ENCODE data around the gene PCOLCE2.

Gene PCOLCE2

DNA sequence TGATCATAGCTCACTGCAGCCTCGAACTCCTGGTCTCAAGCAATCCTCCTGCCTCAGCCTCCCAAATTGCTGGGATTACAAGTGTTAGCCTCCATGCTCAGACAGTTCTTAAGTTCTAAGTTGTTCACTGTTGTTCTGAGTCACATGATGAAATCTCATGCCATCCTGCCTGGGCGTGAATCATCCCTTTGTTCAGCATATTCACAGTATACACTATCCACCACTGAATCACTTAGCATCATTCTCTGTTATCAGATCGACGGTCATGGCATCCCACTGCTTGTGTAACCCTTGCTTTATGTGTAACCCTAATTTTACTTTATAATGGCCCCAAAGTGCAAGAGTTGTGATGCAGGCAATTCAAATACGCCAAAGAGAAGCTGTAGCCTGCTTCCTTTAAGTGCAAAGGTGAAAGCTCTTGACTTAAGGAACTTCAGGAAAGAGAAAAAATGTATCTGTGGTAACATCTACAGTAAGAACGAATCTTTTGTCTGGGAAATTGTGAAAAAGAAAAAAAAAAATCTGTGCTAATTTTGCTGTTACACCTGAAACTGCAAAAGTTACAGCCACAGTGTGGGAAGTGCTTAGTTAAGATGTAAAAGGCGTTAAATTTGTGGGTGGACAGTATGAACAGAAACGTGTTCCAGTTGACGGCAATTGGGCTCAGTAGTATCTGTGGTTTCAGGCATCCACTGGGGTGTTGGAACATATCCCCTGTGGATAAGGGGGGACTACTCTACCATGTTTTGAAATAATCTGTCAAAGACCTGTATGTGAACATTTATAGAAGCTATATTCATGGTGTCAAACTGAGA lies 80.6 kb downstream of the PCOLCE2 start:
- no peak for DNase-seq (ENCODE audit: low spot score)

- no peak for DNase-seq (ENCODE audit: low spot score)
Measured at GRCh38 chr3:142802891-142803290, 86.0 kb downstream of the PCOLCE2 start.

DNA sequence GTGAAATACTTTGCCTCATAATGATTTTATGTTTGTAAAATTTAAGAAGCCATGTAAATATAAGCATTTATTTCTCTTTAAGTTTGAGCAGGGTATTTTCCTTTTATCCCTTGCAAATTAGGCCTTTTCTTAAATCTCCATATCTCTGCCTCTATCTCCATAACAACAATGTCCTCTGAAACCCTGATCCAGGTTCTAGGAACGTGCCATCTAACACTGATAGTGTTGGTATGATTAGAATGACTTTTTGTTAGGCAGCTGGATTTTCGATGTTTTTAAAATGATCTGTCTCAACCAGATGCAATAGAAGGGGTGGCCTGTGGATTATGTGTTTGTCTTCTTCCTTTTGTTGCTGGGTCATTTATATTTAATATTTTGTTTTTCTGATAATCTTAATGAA lies 87.1 kb downstream of the PCOLCE2 start:
- no peak for DNase-seq (ENCODE audit: low spot score)

- no peak for DNase-seq (ENCODE audit: low spot score)
Measured at GRCh38 chr3:142796823-142797222, 92.1 kb downstream of the PCOLCE2 start.

- DNase-seq (ENCODE audit: low spot score), result no peak
Measured at GRCh38 chr3:142795332-142795731, 93.6 kb downstream of the PCOLCE2 start.

GRCh38 chr3:142794508-142794907 lies 94.4 kb downstream of the PCOLCE2 start:
- DNase-seq (ENCODE audit: low spot score), result no peak

DNA sequence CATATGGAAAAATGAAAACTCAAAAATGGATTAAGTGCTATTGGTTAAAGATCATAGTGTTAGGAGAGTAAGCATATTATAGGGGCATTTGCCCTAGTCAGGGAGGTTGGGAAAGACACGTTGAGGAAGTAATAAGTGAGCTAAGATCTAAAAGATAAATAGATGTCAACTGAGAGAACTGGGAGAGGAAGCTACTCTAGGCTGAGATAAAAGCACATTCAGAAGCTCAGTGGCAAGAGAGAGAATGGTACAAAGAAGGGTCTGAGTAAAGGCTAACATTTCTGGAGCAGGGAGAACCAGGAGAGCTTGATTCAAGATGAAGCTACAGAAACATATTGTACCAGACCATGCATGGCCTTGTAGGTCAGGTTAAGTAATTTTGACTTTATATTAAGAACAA lies 101.2 kb downstream of the PCOLCE2 start:
- no peak for DNase-seq (ENCODE audit: low spot score)

- no peak for DNase-seq (ENCODE audit: low spot score)
Measured at GRCh38 chr3:142785996-142786395, 102.9 kb downstream of the PCOLCE2 start.

- no peak for DNase-seq (ENCODE audit: low spot score)
Measured at GRCh38 chr3:142784228-142784627, 104.7 kb downstream of the PCOLCE2 start.

- DNase-seq (ENCODE audit: low spot score), result no peak
Measured at GRCh38 chr3:142782616-142783015, 106.3 kb downstream of the PCOLCE2 start.

DNA sequence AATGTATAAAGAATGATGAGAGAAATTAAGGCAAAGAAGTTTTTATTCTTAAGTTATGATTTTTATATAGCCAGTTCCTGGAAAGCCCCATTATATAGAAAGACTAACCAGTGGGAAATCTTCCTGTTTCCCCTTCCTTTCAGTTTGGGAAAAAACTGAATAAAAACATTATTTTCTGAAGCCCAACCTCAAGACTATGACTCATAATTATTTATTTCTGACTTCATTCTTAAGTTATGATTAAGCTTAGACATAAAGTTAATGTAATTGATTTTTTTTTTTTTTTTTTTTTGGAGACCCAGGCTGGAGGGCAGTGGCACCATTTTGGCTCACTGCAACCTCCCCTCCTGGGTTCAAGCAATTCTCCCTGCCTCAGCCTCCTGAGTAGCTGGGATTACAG lies 109.3 kb downstream of the PCOLCE2 start:
- no peak for DNase-seq (ENCODE audit: low spot score)

DNA sequence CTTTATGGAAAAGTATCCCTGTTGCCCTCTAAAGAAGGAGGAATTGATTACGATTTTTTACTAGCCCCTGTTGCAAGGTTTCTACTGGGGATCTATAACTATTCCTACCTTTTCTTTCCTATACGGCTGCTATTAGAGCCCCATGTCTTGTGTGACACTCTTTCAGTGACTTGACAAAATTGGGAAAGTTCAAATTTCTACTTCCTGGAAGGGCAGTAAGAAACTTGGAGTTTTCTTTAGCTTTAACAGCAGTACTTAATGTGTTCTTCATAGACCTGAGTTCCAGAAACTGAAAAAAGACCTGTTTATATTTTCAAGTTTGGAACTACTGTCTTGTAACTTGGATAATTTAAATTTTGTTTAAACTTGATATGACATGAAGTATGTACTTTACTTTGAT lies 110.3 kb downstream of the PCOLCE2 start:
- DNase-seq (ENCODE audit: low spot score), result no peak

GRCh38 chr3:142777927-142778326 lies 111.0 kb downstream of the PCOLCE2 start:
- DNase-seq (ENCODE audit: low spot score), result no peak

DNA sequence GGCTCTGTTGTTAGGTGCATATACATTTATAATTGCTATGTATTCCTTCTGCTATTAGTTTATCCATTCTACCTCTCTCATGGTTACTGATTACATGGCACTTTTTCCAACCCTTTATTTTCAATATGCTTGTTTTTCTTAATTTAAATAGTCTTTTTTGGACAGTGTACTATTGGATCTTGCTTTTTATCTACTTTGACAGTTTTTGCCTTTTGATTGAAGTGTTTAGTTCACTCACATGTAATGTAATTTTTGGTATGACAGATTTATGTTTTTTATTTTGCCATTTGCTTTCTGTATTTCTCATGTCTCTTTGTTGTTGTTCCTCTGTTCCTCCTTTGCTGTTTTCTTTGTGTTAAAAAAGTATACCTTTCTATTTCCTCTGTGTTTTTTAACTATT lies 120.5 kb downstream of the PCOLCE2 start:
- DNase-seq (ENCODE audit: low spot score), result no peak

Data from NAMALWA (cell line).